GM23248 (cell line): Measurements from ENCODE around the gene DMTF1.

Experiments used
- EZH2 ChIP-seq: fragments of 200-600 bp; sonication (generic); IDR thresholded peaks from 2 replicates; pipeline ENCODE4 v1.6.1; 2018; ENCODE audit warnings: antibody characterized with exemption, mild to moderate bottlenecking; ENCODE audit not compliant: insufficient read depth, poor library complexity, severe bottlenecking
- EZH2phosphoT487 ChIP-seq: fragments of 200-600 bp; sonication (generic); IDR thresholded peaks from 2 replicates; pipeline ENCODE4 v1.6.1; 2018; ENCODE audit warnings: antibody characterized with exemption, moderate library complexity, mild to moderate bottlenecking, low read depth; ENCODE audit not compliant: insufficient read depth

GRCh38 chr7:87113077-87113476 is 39.2 kb upstream of the DMTF1 start:
- TF ChIP-seq EZH2phosphoT487 (no peak), EZH2 (no peak)
